ENCODE data around the gene MED15.

The MED15 gene

DNA sequence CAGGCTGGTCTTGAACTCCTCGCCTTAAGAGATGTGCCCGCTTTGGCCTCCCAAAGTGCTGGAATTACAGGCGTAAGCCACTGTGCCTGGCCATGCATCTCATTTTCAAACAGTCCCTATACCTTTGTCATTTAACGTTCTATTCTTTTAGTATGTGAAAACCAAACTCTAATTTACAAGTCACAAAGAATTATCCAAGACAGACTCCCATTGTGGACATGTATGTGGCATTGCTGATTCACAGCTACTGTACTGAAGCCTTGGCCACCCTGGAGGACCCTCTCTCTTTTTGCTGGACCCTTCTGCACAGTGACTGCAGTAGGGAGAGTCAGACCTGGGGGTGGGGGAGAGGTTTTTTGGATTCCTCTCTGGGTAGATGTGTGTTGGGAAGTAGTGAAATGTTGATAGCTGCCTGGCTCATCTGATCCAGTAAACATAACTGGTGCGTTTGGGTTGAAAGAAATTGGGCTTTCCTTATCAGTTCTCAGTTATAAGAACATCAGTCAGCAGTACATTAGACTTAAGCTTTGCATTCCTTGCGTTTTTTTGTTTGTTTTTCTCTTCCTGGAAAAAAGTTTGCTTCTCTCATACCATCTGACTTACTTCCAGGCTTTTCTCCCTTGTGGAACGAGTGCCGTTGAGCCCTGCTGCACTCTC is 65.9 kb downstream of the MED15 start:
- no peak for DNase-seq

- no peak for DNase-seq
Observed at GRCh38 chr22:20573833-20574615, 66.6 kb downstream of the MED15 start.

DNA sequence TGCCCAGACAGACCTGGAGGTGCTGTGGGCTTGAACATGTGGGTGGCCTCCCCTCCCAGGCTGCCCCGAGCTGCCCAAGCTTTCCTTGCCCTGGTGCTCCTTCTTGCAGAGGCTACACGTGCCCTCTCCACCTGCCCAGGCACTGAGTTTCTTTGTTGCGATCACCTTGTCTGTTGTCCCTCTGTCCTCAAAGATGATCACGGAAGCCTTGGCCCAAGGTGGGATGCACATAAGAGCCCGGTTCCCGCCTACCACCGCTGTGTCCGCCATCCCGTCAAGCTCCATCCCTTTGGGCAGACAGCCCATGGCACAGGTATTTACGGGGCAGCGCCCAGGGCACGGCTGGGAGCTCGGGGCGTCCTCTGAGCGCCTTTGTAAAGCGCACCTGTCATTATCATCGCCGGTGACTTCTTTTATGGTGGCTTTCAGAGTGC is 67.5 kb downstream of the MED15 start:
- DNase-seq, result no peak

- no peak for DNase-seq
Observed at GRCh38 chr22:20575724-20576444, 68.5 kb downstream of the MED15 start.

DNA sequence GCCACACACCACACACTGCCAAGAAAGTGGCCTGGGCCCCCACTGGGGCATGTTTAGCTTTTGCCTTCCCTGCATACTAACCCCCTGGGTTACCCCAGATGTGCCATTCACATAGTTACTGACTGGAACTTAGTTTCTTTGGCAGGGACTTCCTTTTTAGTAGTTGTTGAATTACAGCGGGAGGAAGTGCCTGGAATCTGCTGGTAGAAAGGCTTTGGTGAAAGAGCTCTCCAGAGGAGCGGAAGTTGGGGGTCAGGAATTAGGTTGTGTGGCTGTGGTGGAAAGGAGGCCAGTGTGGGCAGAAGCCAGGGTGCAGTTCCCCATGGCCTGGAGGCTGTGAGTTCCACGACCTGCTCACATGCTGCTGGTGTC is 69.0 kb downstream of the MED15 start:
- no peak for DNase-seq

DNA sequence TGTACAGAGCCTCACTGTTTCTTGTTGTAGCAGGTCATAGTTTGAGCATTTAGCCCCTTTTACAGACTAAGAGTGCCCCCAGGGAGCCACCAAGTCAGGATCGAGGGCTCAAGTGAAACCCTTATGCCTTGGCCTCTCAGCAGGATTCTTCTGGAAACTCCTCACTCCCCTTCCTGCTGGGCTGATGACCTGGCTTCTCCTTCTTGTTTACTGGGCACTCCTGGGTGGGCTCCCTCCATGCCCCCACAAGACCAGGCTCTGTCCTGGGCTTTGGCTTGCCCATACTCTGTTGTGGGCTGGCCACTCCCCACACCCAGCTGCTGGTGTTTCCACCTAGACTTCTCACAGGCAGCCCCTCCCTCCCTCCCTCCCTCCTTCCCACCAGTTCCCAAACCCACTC is 69.6 kb downstream of the MED15 start:
- no peak for DNase-seq

GRCh38 chr22:20577549-20577975 is 70.2 kb downstream of the MED15 start:
- no peak for DNase-seq

DNA sequence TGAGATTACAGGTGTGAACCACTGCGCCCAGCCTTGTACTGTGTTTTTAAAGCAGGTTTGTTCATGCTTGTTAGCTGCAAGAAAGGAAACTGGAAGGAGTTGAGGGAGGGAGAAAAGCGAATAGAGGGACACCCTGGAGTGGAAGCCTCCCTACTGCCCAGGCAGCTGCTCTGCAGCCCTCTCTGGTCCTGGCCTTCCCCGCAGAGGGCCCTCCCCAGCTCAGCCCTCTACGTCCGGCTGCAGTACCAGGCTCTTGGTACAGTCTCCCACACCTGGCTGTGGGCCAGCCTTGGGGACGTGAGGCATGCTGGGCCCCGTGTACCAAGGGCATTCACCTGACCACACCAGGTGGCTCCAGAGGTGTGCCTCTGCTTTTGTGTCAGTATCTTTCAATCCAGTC is 70.8 kb downstream of the MED15 start:
- DNase-seq, result peak; percentile 73

DNA sequence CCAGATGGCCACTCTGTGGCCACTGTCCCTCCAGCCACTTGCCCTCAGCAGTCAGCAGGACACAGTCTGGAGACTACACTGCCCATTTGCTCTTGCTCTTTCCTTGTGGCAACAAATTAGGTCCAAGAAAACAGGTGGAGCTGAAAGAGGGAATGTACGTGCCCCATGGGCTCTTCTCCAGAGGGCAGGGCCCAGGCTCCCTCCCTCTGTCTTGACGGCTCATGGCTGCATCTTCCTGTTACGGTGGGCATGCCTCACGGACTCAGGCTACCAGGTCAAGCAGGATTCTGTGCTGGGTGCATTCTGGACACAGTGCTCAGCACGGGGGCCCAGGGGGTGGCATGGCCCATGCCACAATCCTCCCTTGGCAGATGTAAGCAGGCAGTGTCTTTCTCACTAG is 71.3 kb downstream of the MED15 start:
- no peak for DNase-seq

DNA sequence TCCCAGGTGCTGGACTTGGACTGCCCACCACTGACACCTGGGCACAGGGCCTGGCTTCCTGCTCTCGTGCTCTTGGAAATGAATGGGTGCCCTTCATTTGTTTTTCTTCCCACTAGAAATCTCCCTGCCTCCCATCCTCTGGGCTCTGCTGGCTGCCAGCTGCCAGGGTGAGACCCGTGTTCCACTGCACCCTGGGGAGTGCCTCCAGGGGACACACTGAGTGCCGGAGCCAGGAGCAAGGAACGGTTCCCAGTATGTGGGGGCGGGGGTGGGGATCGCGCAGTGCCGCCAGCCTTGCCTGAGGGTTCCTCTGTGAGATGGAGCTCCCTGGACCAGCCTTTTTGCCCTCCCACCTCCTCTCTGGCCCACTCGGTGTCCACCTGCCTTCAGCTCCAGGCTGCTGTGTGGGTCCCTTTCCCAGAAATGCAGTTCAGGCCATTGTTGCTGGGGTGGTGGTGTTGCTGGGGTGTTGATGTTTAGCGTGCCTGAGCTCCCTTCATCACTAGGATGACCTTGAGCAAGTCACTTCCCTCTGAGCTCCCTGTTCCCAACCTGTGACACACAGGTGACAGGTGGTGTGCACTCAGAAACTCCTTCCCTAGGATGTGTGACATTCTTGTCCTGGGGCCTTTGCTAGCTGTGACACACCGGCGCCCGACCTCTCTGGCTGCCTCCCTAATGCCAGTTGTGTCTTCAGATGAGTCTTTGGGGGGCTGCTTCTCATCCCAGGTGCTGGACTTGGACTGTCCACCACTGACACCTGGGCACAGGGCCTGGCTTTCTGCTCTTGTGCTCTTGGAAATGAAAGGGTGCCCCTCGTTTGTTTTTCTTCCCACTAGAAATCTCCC is 72.1 kb downstream of the MED15 start:
- peak; percentile 31 for DNase-seq

GRCh38 chr22:20580179-20580578 is 72.8 kb downstream of the MED15 start:
- DNase-seq, result no peak

- DNase-seq, result no peak
Observed at GRCh38 chr22:20580611-20581502, 73.4 kb downstream of the MED15 start.

GRCh38 chr22:20581503-20582170 is 74.2 kb downstream of the MED15 start:
- no peak for DNase-seq

GRCh38 chr22:20582171-20582511 is 74.7 kb downstream of the MED15 start:
- DNase-seq, result no peak

DNA sequence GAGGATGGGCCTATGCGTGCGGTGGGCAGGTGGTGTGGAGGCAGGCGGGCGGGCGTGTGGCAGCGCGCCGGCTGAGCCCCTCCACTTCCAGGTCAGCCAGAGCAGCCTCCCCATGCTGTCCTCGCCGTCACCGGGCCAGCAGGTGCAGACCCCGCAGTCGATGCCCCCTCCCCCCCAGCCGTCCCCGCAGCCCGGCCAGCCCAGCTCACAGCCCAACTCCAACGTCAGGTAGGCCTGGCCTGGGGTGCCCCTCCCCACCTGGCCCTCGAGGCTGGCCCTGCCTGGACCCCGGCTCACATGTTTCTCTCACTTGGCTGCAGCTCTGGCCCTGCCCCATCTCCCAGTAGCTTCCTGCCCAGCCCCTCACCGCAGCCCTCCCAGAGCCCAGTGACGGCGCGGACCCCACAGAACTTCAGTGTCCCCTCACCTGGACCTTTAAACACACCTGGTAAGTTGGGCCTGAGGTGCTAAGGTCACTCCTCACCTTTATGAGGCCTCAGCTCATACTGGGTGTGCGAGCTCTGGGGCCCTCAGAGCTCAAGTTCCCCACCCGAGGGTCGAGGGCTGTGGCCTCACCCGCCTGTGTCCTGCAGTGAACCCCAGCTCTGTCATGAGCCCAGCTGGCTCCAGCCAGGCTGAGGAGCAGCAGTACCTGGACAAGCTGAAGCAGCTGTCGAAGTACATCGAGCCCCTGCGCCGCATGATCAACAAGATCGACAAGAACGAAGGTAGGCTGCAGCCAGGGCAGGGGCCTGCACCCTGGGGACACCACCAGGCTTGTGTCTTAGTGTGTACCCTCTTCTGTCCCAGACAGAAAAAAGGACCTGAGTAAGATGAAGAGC is 75.3 kb downstream of the MED15 start:
- no peak for DNase-seq

- DNase-seq, result no peak
Observed at GRCh38 chr22:20583471-20583922, 76.1 kb downstream of the MED15 start.

GRCh38 chr22:20584029-20584871 is 76.8 kb downstream of the MED15 start:
- DNase-seq, result no peak

DNA sequence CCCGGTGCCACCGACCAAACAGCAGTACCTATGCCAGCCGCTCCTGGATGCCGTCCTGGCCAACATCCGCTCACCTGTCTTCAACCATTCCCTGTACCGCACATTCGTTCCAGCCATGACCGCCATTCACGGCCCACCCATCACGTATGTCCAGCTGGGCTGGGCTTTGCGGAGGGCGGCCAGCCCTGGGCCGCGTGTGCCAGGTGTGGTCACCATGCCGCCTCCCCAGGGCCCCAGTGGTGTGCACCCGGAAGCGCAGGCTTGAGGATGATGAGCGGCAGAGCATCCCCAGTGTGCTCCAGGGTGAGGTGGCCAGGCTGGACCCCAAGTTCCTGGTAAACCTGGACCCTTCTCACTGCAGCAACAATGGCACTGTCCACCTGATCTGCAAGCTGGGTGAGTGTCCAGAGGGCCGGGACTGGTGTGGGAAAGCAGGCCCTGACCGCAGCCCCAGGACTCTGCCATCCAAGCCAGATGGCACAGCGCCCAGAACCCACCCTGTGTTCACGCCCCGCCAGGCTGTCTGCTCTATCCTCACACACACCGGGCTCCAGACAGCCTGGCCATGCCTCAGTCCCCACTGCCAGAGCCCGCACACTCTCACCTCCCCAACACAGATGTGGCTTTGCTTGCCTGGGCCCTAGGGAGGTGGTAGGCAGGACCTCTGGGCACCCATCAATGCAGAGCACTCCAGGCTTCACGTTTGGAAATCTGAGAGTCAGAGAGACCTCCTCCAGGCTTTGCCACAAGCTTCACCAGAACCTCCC is 77.6 kb downstream of the MED15 start:
- DNase-seq, result no peak

All from NCI-H2029 (cell line).